NCI-H748 (cell line): ENCODE data around the gene UBE2G2.

ENCODE experiments used
- DNase-seq: peaks from one replicate; lab custom pipeline; 2025; ENCODE audit not compliant: unreplicated experiment; lab: John Stamatoyannopoulos, UW

The UBE2G2 gene

DNA sequence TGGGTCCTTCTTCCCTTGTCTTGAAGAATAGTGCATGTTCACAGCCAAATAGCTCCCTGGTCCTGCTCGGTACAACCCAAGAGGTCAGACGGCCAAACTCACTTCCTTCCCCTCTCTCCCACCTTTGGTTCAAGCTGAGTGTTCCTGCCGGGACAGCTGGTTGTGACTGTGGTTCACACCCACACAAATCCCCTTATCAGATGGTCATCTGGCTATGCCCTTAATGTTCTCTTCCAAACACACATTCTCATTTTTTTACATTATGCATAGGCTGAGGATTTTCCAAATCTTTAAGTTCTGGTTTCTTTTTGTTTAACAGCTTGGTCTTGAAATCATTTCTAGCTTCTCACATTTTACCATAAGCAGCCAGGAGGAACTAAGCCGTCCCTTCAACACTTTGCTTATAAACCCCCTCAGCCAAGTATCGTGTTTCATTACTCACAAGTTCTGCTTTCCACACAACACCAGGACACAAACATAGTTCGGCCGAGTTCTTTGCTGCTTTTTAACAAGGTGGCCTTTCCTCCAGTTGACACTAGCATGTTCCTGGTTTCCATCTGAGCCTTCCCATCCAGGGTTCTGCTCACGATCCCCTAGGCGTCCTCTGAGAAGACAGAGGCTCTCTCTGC lies 70.6 kb downstream of the UBE2G2 start:
- no peak for DNase-seq

DNA sequence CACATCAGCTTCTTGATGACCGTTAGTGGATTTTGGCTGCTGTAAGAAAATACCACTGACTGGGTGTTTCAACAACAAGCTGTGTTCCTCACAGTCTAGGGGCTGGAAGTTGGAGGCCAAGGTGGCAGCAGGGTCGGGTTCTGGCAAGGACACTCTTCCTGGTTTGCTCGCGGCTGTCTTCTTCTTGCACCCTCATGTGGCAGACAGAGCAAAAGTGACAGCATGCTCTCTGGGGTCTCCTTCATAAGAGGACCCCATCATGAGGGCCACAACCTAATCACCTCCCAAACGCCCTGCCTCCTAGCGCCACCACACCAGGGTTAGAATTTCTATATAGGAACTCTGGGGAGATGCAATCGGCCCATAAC lies 71.6 kb downstream of the UBE2G2 start:
- no peak for DNase-seq

GRCh38 chr21:44729336-44730027 lies 72.1 kb downstream of the UBE2G2 start:
- DNase-seq, result no peak

- no peak for DNase-seq
Observed at GRCh38 chr21:44728716-44729115, 72.9 kb downstream of the UBE2G2 start.

- DNase-seq, result no peak
Observed at GRCh38 chr21:44727757-44728156, 73.9 kb downstream of the UBE2G2 start.

DNA sequence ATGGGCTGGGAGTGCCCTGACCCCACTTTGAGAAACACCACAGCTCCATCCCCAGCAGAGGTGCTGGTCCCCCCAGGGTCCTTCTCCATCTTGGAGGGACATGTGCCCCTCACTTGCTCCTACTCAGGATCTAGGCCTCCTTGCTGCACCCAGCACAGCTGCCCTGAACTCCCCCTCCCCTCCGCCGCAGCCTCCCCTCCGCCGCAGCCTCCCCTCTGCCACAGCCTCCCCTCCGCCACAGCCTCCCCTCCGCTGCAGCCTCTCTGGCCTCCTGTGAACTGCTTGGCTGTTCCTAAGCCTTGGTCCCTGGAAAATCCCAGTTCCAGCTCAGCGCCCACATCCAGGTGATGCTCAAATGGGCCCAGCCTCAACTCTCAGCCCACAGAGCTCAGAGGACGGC lies 74.3 kb downstream of the UBE2G2 start:
- DNase-seq, result no peak

- DNase-seq, result peak; percentile 10
Observed at GRCh38 chr21:44726826-44727225, 74.8 kb downstream of the UBE2G2 start.

DNA sequence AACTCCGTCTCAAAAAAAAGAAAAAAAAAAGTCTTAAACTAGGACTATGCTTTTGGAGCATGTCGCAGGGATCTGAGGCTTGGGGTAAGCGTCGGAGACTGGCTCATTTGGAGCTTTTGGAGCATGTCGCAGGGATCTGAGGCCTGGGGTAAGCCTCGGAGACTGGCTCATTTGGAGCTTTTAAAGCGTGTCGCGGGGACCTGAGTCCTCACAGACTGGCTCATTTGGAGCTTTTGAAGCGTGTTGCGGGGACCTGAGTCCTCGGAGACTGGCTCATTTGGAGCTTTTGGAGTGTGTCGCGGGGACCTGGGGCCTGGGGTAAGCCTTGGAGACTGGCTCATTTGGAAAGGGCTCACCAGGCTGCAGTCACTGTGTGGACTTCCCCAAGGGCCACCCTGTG lies 76.7 kb downstream of the UBE2G2 start:
- DNase-seq, result no peak

DNA sequence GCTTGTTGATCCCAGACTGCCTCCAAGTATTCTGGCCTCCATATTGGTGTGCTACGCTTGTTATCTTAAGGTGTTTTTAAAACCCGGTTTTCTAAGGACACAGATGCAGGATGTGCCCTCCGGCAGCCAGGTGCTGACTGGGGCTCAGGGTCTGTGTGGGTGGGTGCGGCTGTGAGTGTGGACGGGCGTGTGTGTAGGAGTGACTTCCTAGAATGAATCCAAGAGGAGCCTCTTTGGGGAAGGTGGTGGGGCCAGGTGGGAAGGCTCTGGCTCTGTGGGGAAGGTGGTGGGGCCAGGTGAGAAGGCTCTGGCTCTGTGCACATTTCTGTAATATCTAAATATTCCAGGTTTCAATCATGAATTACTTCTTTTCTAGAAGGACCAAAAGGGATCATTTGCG lies 77.4 kb downstream of the UBE2G2 start:
- DNase-seq, result no peak

DNA sequence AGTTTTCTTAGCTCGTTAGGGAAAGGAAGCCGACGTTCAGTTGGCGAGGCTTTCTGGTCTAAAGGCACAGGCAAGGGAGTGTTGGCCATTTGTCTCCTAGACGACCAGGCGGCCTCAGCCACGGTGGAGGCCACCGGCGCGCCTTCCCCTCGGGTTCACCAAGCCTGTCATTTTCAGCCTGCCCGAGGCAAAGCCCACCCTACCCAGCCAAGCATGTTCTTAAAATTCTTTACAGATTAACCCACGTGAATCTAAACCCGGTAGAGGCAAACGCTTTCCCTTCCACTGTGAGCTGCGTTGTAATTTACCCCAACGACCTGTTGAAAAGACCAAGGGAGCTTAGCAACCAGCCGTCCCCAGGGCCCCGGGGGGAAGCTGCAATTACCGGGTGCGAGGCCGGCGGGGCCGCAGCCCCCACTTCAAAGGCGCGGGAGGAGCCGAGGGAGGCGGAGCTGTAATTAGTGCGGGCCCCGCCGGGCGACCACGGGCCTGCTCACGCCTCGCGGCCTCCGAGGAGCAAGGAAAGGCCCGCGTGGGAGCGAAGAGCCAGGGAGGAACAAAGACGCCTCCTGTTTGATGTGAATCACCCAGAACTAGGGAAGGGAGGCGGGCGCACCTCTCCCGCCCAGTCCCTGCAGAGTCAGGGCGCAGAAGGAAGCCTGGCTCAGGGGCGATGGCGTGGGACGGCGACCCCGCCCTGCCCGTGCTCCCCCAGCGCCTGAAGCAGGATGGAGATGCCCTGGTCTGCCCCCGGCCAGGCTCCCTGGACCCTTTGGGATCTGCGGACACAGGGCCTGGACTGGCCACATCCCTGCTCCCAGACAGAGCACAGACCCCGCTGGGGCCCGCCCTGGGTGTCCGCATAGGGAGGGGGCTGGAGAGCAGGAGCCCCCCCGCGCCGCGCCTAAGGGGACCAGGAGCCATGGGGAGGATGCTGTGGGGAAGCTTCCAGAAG lies 78.2 kb downstream of the UBE2G2 start:
- peak; percentile 86 for DNase-seq

- DNase-seq, result peak; percentile 42
Observed at GRCh38 chr21:44722731-44723130, 78.9 kb downstream of the UBE2G2 start.

- no peak for DNase-seq
Observed at GRCh38 chr21:44720170-44720569, 81.5 kb downstream of the UBE2G2 start.
